ENCODE measurements around the gene LHFPL5.

LHFPL5 gene

GRCh38 chr6:35856250-35856649, 51.1 kb downstream of the LHFPL5 start:
- no peak for TF ChIP-seq CTCF (IDR thresholded peaks at IDR 0.05; ENCODE audit: extremely low read depth, missing control alignments)

GRCh38 chr6:35857853-35858252, 52.7 kb downstream of the LHFPL5 start:
- no peak for TF ChIP-seq CTCF (IDR thresholded peaks at IDR 0.05; ENCODE audit: extremely low read depth, missing control alignments)
- no peak for DNase-seq (ENCODE audit: low spot score)

More at GRCh38 chr6:35856250-35856649, 51.1 kb downstream of the LHFPL5 start:
- DNase-seq (ENCODE audit: low spot score): no peak

- no peak for TF ChIP-seq CTCF (IDR thresholded peaks at IDR 0.05; ENCODE audit: extremely low read depth, missing control alignments)
- no peak for DNase-seq (ENCODE audit: low spot score)
These were observed 54.2 kb downstream of the LHFPL5 start for GRCh38 chr6:35859367-35859766.
